HG02840 (cell line): Measurements from ENCODE around the gene GPRC6A.
"Not testable (repeated sequence)": the region's sequence is repeated elsewhere in the genome, so short reads cannot be mapped to it uniquely, and the experiment has no call there.

Experiments used
- ATAC-seq: cut with Tn5 transposase; IDR thresholded peaks from one replicate; pipeline ENCODE4 v1.9.1; 2021; ENCODE audit warnings: mild to moderate bottlenecking, moderate library complexity, moderate number of reproducible peaks; ENCODE audit not compliant: unreplicated experiment, low FRiP score

Gene GPRC6A

GRCh38 chr6:116828983-116829382 lies at the start of gene GPRC6A:
TSS of gene GPRC6A (minus strand) at chr6:116829083. CDS start at chr6:116829013, 70 bp downstream.
- no peak for ATAC-seq

- no peak for ATAC-seq
Measured at GRCh38 chr6:116877743-116878142, 48.9 kb upstream of the GPRC6A start.

GRCh38 chr6:116876635-116877611 lies 48.0 kb upstream of the GPRC6A start, which contains the start of gene RFX6:
TSS of gene RFX6 (plus strand) at chr6:116877242. CDS start at chr6:116877276, 34 bp downstream.
- no peak for ATAC-seq

- no peak for ATAC-seq
Measured at GRCh38 chr6:116876107-116876506, 47.2 kb upstream of the GPRC6A start.

GRCh38 chr6:116872771-116873170 lies 43.9 kb upstream of the GPRC6A start:
- no peak for ATAC-seq

GRCh38 chr6:116866281-116866871 lies 37.5 kb upstream of the GPRC6A start:
- ATAC-seq, result no peak

- ATAC-seq, result no peak
Measured at GRCh38 chr6:116859264-116859663, 30.4 kb upstream of the GPRC6A start.

- ATAC-seq, result no peak
Measured at GRCh38 chr6:116858060-116858459, 29.2 kb upstream of the GPRC6A start.

- ATAC-seq, result no peak
Measured at GRCh38 chr6:116847227-116847626, 18.3 kb upstream of the GPRC6A start.

GRCh38 chr6:116842459-116842858 lies 13.6 kb upstream of the GPRC6A start:
- ATAC-seq, result no peak

GRCh38 chr6:116840091-116840490 lies 11.2 kb upstream of the GPRC6A start:
- no peak for ATAC-seq

GRCh38 chr6:116836606-116837342 lies 7.9 kb upstream of the GPRC6A start:
- ATAC-seq, result no peak

GRCh38 chr6:116834526-116834925 lies 5.6 kb upstream of the GPRC6A start:
- ATAC-seq, result not testable (repeated sequence)

GRCh38 chr6:116827561-116828240 lies 1.2 kb downstream of the GPRC6A start:
- no peak for ATAC-seq

GRCh38 chr6:116816336-116816735 lies 12.5 kb downstream of the GPRC6A start:
- not testable (repeated sequence) for ATAC-seq

- no peak for ATAC-seq
Measured at GRCh38 chr6:116812051-116812650, 16.7 kb downstream of the GPRC6A start.

GRCh38 chr6:116801971-116802370 lies 26.9 kb downstream of the GPRC6A start:
- no peak for ATAC-seq

GRCh38 chr6:116799945-116800344 lies 28.9 kb downstream of the GPRC6A start:
- no peak for ATAC-seq

GRCh38 chr6:116797585-116797984 lies 31.3 kb downstream of the GPRC6A start:
- ATAC-seq, result no peak

- no peak for ATAC-seq
Measured at GRCh38 chr6:116793224-116793623, 35.7 kb downstream of the GPRC6A start.
